H9 (cell line): Measurements from ENCODE around the gene ABCD4. TPM values are rescaled to one million over a fixed set of nuclear protein-coding genes. Genes with fewer than 3 reads are reported as not detected.

Experiments
- DNase-seq: peaks from one replicate; pipeline ENCODE4 v3.0.0-alpha.2; 2017
- H2AFZ ChIP-seq: one replicate; pipeline ENCODE4 v1.6.1; 2013; ENCODE audit warnings: mild to moderate bottlenecking, low read length, control low read depth, moderate library complexity
- H2AK5ac ChIP-seq: 2 replicates; pipeline ENCODE4 v1.6.1; 2013; ENCODE audit warnings: low read length, control low read depth, mixed read lengths; ENCODE audit not compliant: insufficient read length
- H2BK120ac ChIP-seq: one replicate; pipeline ENCODE4 v1.6.1; 2013; ENCODE audit warnings: low read depth, mild to moderate bottlenecking, low read length, control low read depth, inconsistent platforms; ENCODE audit not compliant: poor library complexity, severe bottlenecking
- H2BK12ac ChIP-seq: 2 replicates; pipeline ENCODE4 v1.6.1; 2013; ENCODE audit warnings: low read length, control low read depth, mixed read lengths, low read depth; ENCODE audit not compliant: insufficient read length
- H2BK15ac ChIP-seq: 2 replicates; pipeline ENCODE4 v1.6.1; 2013; ENCODE audit warnings: low read depth, low read length, control low read depth
- H2BK20ac ChIP-seq: one replicate; pipeline ENCODE4 v1.6.1; 2013; ENCODE audit warnings: low read depth, mild to moderate bottlenecking, low read length, control low read depth, inconsistent platforms; ENCODE audit not compliant: poor library complexity, severe bottlenecking
- H2BK5ac ChIP-seq: 2 replicates; pipeline ENCODE4 v1.6.1; 2013; ENCODE audit warnings: low read length, control low read depth, mixed read lengths; ENCODE audit not compliant: insufficient read length
- H3K14ac ChIP-seq: 2 replicates; pipeline ENCODE4 v1.6.1; 2013; ENCODE audit warnings: low read length, control low read depth; ENCODE audit not compliant: insufficient read depth
- H3K18ac ChIP-seq: 2 replicates; pipeline ENCODE4 v1.6.1; 2013; ENCODE audit warnings: low read depth, mild to moderate bottlenecking, mixed read lengths, low read length, control low read depth; ENCODE audit not compliant: insufficient read length
- H3K23ac ChIP-seq: 2 replicates; pipeline ENCODE4 v1.6.1; 2013; ENCODE audit warnings: low read length, control low read depth, mixed read lengths, low read depth; ENCODE audit not compliant: insufficient read length
- H3K23me2 ChIP-seq: 2 replicates; pipeline ENCODE4 v1.6.1; 2013; ENCODE audit warnings: low read depth, mild to moderate bottlenecking, mixed read lengths, low read length, control low read depth; ENCODE audit not compliant: insufficient read length, poor library complexity, severe bottlenecking
- H3K27ac ChIP-seq: 2 replicates; pipeline ENCODE4 v1.5.1; 2013; ENCODE audit warnings: low read length, control low read depth, mixed read lengths, low read depth; ENCODE audit not compliant: insufficient read length
- H3K27me3 ChIP-seq: 2 replicates; pipeline ENCODE4 v1.6.1; 2013; ENCODE audit warnings: low read length, control low read depth, inconsistent platforms; ENCODE audit not compliant: insufficient read depth
- H3K4ac ChIP-seq: 2 replicates; pipeline ENCODE4 v1.6.1; 2013; ENCODE audit warnings: low read depth, mild to moderate bottlenecking, control low read depth, inconsistent platforms, low read length, moderate library complexity
- H3K4me1 ChIP-seq: 2 replicates; pipeline ENCODE4 v1.6.1; 2013; ENCODE audit warnings: low read length, control low read depth, inconsistent platforms; ENCODE audit not compliant: insufficient read depth
- H3K4me2 ChIP-seq: 2 replicates; pipeline ENCODE4 v1.6.1; 2013; ENCODE audit warnings: low read length, control low read depth, mixed read lengths; ENCODE audit not compliant: insufficient read length, insufficient read depth
- H3K56ac ChIP-seq: 2 replicates; pipeline ENCODE4 v1.6.1; 2013; ENCODE audit warnings: low read depth, mild to moderate bottlenecking, mixed read lengths, low read length, control low read depth; ENCODE audit not compliant: insufficient read length
- H3K79me1 ChIP-seq: 2 replicates; pipeline ENCODE4 v1.6.1; 2013; ENCODE audit warnings: low read depth, mild to moderate bottlenecking, moderate library complexity, low read length, control low read depth, inconsistent platforms; ENCODE audit not compliant: insufficient read depth, poor library complexity, severe bottlenecking
- H3K79me2 ChIP-seq: 2 replicates; pipeline ENCODE4 v1.6.1; 2013; ENCODE audit warnings: low read length, control low read depth, inconsistent platforms; ENCODE audit not compliant: insufficient read depth
- H3K9ac ChIP-seq: 2 replicates; pipeline ENCODE4 v1.6.1; 2013; ENCODE audit warnings: low read length, control low read depth, mixed read lengths; ENCODE audit not compliant: insufficient read length; ENCODE audit errors: extremely low read depth
- H3K9me3 ChIP-seq: one replicate; pipeline ENCODE4 v1.6.1; 2013; ENCODE audit warnings: low read depth, low read length, inconsistent platforms; ENCODE audit not compliant: control insufficient read depth
- H3T11ph ChIP-seq: one replicate; pipeline ENCODE4 v1.6.1; 2013; ENCODE audit warnings: mild to moderate bottlenecking, low read length, control low read depth, inconsistent platforms
- H4K20me1 ChIP-seq: one replicate; pipeline ENCODE4 v1.6.1; 2013; ENCODE audit not compliant: control insufficient read depth, insufficient read length, insufficient read depth
- H4K5ac ChIP-seq: 2 replicates; pipeline ENCODE4 v1.6.1; 2013; ENCODE audit warnings: low read depth, mild to moderate bottlenecking, mixed read lengths, low read length, control low read depth; ENCODE audit not compliant: insufficient read length
- H4K8ac ChIP-seq: replicated peaks from 2 replicates; pipeline ENCODE4 v1.6.1; 2013; ENCODE audit warnings: low read length, control low read depth, mixed read lengths, low read depth; ENCODE audit not compliant: insufficient read length
- H4K91ac ChIP-seq: 2 replicates; pipeline ENCODE4 v1.6.1; 2013; ENCODE audit warnings: low read depth, mild to moderate bottlenecking, moderate library complexity, mixed read lengths, low read length, control low read depth; ENCODE audit not compliant: insufficient read length
- H3K27ac Mint-ChIP-seq, 3 experiments: 2 replicates in 2 of 3; 3 replicates in 1 of 3; pipeline ENCODE4 v1.8.0; 2020 to 2021; ENCODE audit warnings: mixed read lengths in 3 of 3, mild to moderate bottlenecking in 1 of 3, moderate library complexity in 1 of 3
- H3K27me3 Mint-ChIP-seq: 2 replicates; pipeline ENCODE4 v1.8.0; 2021; ENCODE audit warnings: low read depth, mild to moderate bottlenecking, moderate library complexity, mixed read lengths
- H3K36me3 Mint-ChIP-seq, 3 experiments: 2 replicates in 2 of 3; 3 replicates in 1 of 3; pipeline ENCODE4 v1.8.0; 2020 to 2021; ENCODE audit warnings: low read depth in 3 of 3, mixed read lengths in 3 of 3; ENCODE audit not compliant: insufficient read depth in 1 of 3
- H3K4me1 Mint-ChIP-seq, 2 experiments: 2 replicates each; pipeline ENCODE4 v1.8.0; 2020; ENCODE audit warnings: mixed read lengths in 2 of 2
- H3K4me3 Mint-ChIP-seq, 2 experiments: 2 replicates in 1 of 2; 3 replicates in 1 of 2; pipeline ENCODE4 v1.8.0; 2020 to 2021; ENCODE audit warnings: mild to moderate bottlenecking in 2 of 2, mixed read lengths in 2 of 2, moderate library complexity in 1 of 2
- H3K9me3 Mint-ChIP-seq, 2 experiments: 2 replicates in 1 of 2; 3 replicates in 1 of 2; pipeline ENCODE4 v1.8.0; 2020; ENCODE audit warnings: mild to moderate bottlenecking in 2 of 2, mixed read lengths in 2 of 2, moderate library complexity in 1 of 2
- CTCF ChIP-seq: fragments of 200-600 bp; sonication (generic); conservative IDR thresholded peaks from 3 replicates; pipeline ENCODE4 v1.8.0; 2021; ENCODE audit warnings: antibody characterized with exemption, mild to moderate bottlenecking
- WGBS: extraction: QIAGEN DNeasy Blood & Tissue Kit; methylation state at CpG from one replicate; pipeline ENCODE4 v1.1.7; 2013; ENCODE audit warnings: missing lambda C conversion rate, low lambda C conversion rate, mixed read lengths; ENCODE audit not compliant: insufficient read length; ENCODE audit errors: extremely low coverage; 5-methylcytosine and 5-hydroxymethylcytosine counted together
- total RNA-seq: library from RNA; stranded (reverse); gene quantifications from 2 replicates; pipeline ENCODE4 v1.2.1, GENCODE V29; 2021

ABCD4 gene
- total RNA-seq, 1 experiment from 2014 or later: 80.9 TPM

- H4K5ac ChIP-seq: no peak overlapping the region
- no CpG with 5 or more reads among the region's 10 CpGs for WGBS
- H3K18ac ChIP-seq: no peak overlapping the region
- no peaks in the 10 kb centered on the region; the same call in 1 of the 2 replicates for H3K27me3 Mint-ChIP-seq
- peaks cover 6% of the 10 kb centered on the region for H3K23me2 ChIP-seq
- no peaks in the 10 kb centered on the region; the same call in 1 of the 2 replicates for H3K27me3 ChIP-seq
- no peak overlapping the region for H2BK5ac ChIP-seq
- H2BK15ac ChIP-seq: no peak overlapping the region
- no peak overlapping the region for H2AK5ac ChIP-seq
- peaks cover 24 to 27% of the 10 kb centered on the region in 2 experiments for H3K4me1 Mint-ChIP-seq
- no peak overlapping the region for H2BK12ac ChIP-seq
- H2BK120ac ChIP-seq: no peak overlapping the region
- H3K4ac ChIP-seq: no peak overlapping the region
- H4K91ac ChIP-seq: no peak overlapping the region
- no peaks in the 10 kb centered on the region for H4K20me1 ChIP-seq
- no peak overlapping the region for H2BK20ac ChIP-seq
- no peak overlapping the region for H3K9ac ChIP-seq
- peak overlapping the region in 2 of 3 experiments; percentile 16 to 62; a peak in 3 of 7 replicates for H3K27ac Mint-ChIP-seq
- H3K9me3 Mint-ChIP-seq: no peaks in the 10 kb centered on the region; a peak in 1 of 5 replicates
- H3K4me1 ChIP-seq: no peaks in the 10 kb centered on the region; the same call in 1 of the 2 replicates
- H3K4me2 ChIP-seq: no peak overlapping the region
- peaks cover 3% of the 10 kb centered on the region for H3K79me1 ChIP-seq
- no peak for TF ChIP-seq CTCF
- H3K79me2 ChIP-seq: peaks cover 13% of the 10 kb centered on the region; the same call in 1 of the 2 replicates
- no peak overlapping the region for H3T11ph ChIP-seq
- no peak overlapping the region for H3K27ac ChIP-seq
- no peak overlapping the region for H3K4me3 Mint-ChIP-seq
- H3K14ac ChIP-seq: no peak overlapping the region
- peaks cover 21 to 55% (median 51%) of the 10 kb centered on the region in 3 experiments for H3K36me3 Mint-ChIP-seq
- no peak overlapping the region for H4K8ac ChIP-seq
- no peak overlapping the region for H3K56ac ChIP-seq
- no peaks in the 10 kb centered on the region for H3K9me3 ChIP-seq
- no peak overlapping the region for H3K23ac ChIP-seq
- no peak for DNase-seq
- H2AFZ ChIP-seq: no peak overlapping the region
Observed at GRCh38 chr14:74299061-74299545, 3.6 kb downstream of the ABCD4 start.
